SK-N-SH treated with all-trans-retinoic acid at 6 μM for 48 hours (cell line): ENCODE measurements around the gene GFPT1.

ENCODE experiments used
- ARNTL ChIP-seq: fragments of 450-650 bp; formaldehyde crosslinking; IDR thresholded peaks from 2 replicates; pipeline ENCODE4 v1.5.0; 2020; ENCODE audit warnings: low read depth, mild to moderate bottlenecking, moderate library complexity, borderline replicate concordance
- BACH2 ChIP-seq: fragments of 250-450 bp; sonication (Bioruptor Pico); IDR thresholded peaks from 2 replicates; pipeline ENCODE4 v1.9.0; 2021; ENCODE audit warnings: mild to moderate bottlenecking, borderline replicate concordance
- OSR1 ChIP-seq: fragments of 250-450 bp; sonication (Bioruptor Pico); IDR thresholded peaks from 2 replicates; pipeline ENCODE4 v1.8.0; 2022; ENCODE audit warnings: moderate library complexity, mild to moderate bottlenecking, inconsistent platforms
- RARB ChIP-seq: fragments of 250-450 bp; sonication (Bioruptor Pico); IDR thresholded peaks from 2 replicates; pipeline ENCODE4 v1.8.0; 2021; ENCODE audit warnings: mild to moderate bottlenecking, moderate library complexity
- ZFP3 ChIP-seq: fragments of 250-450 bp; sonication (Bioruptor Pico); IDR thresholded peaks from 2 replicates; pipeline ENCODE4 v1.5.0; 2020; ENCODE audit warnings: mild to moderate bottlenecking, moderate library complexity
- ZNF565 ChIP-seq: fragments of 450-650 bp; formaldehyde crosslinking; conservative IDR thresholded peaks from 2 replicates; pipeline ENCODE4 v1.5.0; 2020; ENCODE audit warnings: low read depth, mild to moderate bottlenecking, moderate library complexity
- ZNF8 ChIP-seq: fragments of 450-650 bp; formaldehyde crosslinking; IDR thresholded peaks from 2 replicates; pipeline ENCODE4 v1.5.0; 2020; ENCODE audit warnings: mild to moderate bottlenecking, moderate library complexity
- TF ChIP-seq, protein P1 (sequence below): fragments of 250-450 bp; sonication (Bioruptor Pico); IDR thresholded peaks from 2 replicates; pipeline ENCODE4 v1.5.1; 2021; ENCODE audit warnings: mild to moderate bottlenecking, moderate library complexity

DNA sequence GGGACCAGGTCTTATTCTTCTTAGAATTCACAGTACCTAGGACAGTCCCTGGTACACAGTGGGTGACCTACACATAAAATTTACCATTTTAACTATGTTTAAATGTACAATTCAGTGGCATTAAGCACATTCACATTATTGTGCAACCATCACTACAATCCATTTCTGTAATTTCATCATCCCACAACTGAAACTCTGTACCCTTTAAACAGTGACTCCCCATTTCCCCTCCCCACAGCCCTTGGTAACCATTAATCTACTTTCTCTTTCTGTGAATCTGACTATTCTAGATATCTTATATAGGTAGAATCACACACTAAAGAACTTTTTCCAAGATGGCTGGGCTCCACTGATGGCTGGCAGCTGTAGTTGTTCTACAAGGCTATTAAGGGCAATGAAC, 41.6 kb downstream of the GFPT1 start:
- TF ChIP-seq RARB (CRISPR knock-in tag) (no peak), ZNF8 (no peak), BACH2 (no peak), OSR1 (CRISPR knock-in tag) (no peak), ZNF565 (CRISPR knock-in tag) (no peak), ZFP3 (CRISPR knock-in tag) (no peak), ARNTL (CRISPR knock-in tag) (no peak)
- TF ChIP-seq, protein P1, sequence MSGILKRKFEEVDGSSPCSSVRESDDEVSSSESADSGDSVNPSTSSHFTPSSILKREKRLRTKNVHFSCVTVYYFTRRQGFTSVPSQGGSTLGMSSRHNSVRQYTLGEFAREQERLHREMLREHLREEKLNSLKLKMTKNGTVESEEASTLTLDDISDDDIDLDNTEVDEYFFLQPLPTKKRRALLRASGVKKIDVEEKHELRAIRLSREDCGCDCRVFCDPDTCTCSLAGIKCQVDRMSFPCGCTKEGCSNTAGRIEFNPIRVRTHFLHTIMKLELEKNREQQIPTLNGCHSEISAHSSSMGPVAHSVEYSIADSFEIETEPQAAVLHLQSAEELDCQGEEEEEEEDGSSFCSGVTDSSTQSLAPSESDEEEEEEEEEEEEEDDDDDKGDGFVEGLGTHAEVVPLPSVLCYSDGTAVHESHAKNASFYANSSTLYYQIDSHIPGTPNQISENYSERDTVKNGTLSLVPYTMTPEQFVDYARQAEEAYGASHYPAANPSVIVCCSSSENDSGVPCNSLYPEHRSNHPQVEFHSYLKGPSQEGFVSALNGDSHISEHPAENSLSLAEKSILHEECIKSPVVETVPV (CRISPR knock-in tag) = no peak
